Tibial nerve (tissue), 4 donors: ENCODE data around the gene BOLA2B. TPM values are rescaled to one million over a fixed set of nuclear protein-coding genes. Genes with fewer than 3 reads are reported as not detected.

Experiments
- DNase-seq, 2 donors: peaks; one replicate each; pipeline ENCODE4 v3.0.0-alpha.2; 2019; ENCODE audit warnings: low spot score in 2 of 2
- H3K27ac ChIP-seq, 4 donors: fragments of 200-600 bp; sonication (generic) in 3 of 4; one replicate each; pipeline ENCODE4 v1.5.1; 2017 to 2019; ENCODE audit warnings: mild to moderate bottlenecking in 1 of 4
- H3K27me3 ChIP-seq, 2 donors: fragments of 200-600 bp; sonication (generic) in 1 of 2; one replicate each; pipeline versions ENCODE4 v1.5.1 to v1.6.0; 2017 to 2019
- H3K36me3 ChIP-seq, 3 donors: fragments of 200-600 bp; sonication (generic); one replicate each; pipeline ENCODE4 v1.5.1; 2018 to 2019
- H3K4me1 ChIP-seq, 4 donors: fragments of 200-600 bp; sonication (generic) in 3 of 4; one replicate each; pipeline ENCODE4 v1.5.1; 2017 to 2019
- H3K4me3 ChIP-seq, 4 donors: fragments of 200-600 bp; sonication (generic) in 3 of 4; one replicate each; pipeline ENCODE4 v1.5.1; 2017 to 2019; ENCODE audit warnings: mild to moderate bottlenecking in 1 of 4, moderate library complexity in 1 of 4
- H3K9me3 ChIP-seq, 4 donors: fragments of 200-600 bp; sonication (generic) in 3 of 4; one replicate each; pipeline ENCODE4 v1.5.1; 2017 to 2019
- CTCF ChIP-seq, 5 experiments: fragments of 200-600 bp in 3 of 5; fragments of 450-650 bp in 2 of 5; sonication (generic) in 3 of 5; IDR thresholded peaks; one replicate each; pipeline ENCODE4 v1.5.1; 2016 to 2019; ENCODE audit warnings: antibody characterized with exemption in 5 of 5, mild to moderate bottlenecking in 3 of 5, moderate library complexity in 2 of 5
- EP300 ChIP-seq, 2 donors: sonication (generic); formaldehyde crosslinking; IDR thresholded peaks; one replicate each; pipeline ENCODE4 v1.6.1; 2017; ENCODE audit warnings: antibody characterized with exemption in 2 of 2, mild to moderate bottlenecking in 1 of 2
- POLR2A ChIP-seq, 2 donors: fragments of 450-650 bp; IDR thresholded peaks; one replicate each; pipeline ENCODE4 v1.6.1; 2017; ENCODE audit warnings: antibody characterized with exemption in 2 of 2, mild to moderate bottlenecking in 2 of 2, moderate library complexity in 2 of 2
- WGBS, 2 donors: methylation state at CpG; one replicate each; pipeline ENCODE4 v1.1.5; 2018; 5-methylcytosine and 5-hydroxymethylcytosine counted together
- total RNA-seq, 4 donors: library from RNA; depleted of rRNA; stranded (reverse); fragments of >200 nt; gene quantifications; one replicate each; pipeline ENCODE4 v1.1.0, GENCODE V29; 2016

BOLA2B gene
- total RNA-seq, 4 donors from 2014 or later = 218 to 491 (median 322) TPM

- Histone ChIP-seq H3K4me3 (no peak overlapping the region), H3K9me3 (peaks cover 0 to 14% (median 2%) of the 10 kb centered on the region in 4 donors), H3K36me3 (no peaks in the 10 kb centered on the region), H3K27ac (no peak overlapping the region), H3K4me1 (no peaks in the 10 kb centered on the region), H3K27me3 (no peaks in the 10 kb centered on the region)
- no peak for TF ChIP-seq EP300 (IDR thresholded peaks at IDR 0.05)
- DNase-seq = no peak
- WGBS, 2 donors = 90 to 92% methylated on average over 7 of the region's 7 CpGs
Observed at GRCh38 chr16:30151091-30151490, 42.4 kb downstream of the BOLA2B start.

DNA sequence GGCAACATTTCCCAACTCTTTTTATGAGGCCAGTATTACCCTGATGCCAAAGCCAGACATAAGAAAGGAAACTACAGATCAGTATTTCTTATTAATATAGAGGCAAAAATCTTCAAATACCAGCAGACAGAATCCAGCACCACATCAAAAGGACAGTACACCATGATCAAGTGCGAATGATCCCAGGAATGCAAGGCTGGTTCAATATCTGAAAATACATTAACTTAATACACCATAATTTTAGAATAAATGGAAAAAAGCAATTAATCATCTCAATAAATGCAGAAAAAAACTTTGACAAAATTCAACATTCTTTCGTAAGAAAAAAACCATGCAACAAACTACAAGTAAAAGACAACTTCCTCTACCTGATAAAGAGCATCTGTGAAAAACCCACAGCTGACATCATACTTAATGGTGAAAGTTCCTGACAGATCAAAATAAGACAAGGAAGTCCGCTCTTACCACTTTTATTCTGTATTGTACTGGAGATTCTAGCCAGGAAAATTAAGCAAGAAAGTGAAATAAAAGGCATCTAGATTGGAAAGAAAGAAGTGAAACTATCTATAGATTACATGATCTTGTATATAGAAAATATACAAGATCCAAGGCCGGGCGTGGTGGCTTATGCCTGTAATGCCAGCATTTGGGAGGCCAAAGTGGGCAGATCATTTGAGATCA is 44.1 kb downstream of the BOLA2B start:
- WGBS, 2 donors = 77 to 81% methylated on average over 5 of the region's 5 CpGs
- no peak for DNase-seq

GRCh38 chr16:30147843-30148510 is 45.5 kb downstream of the BOLA2B start:
- Histone ChIP-seq H3K4me1 (no peaks in the 10 kb centered on the region), H3K27me3 (no peaks in the 10 kb centered on the region), H3K4me3 (no peak overlapping the region), H3K27ac (no peak overlapping the region), H3K36me3 (no peaks in the 10 kb centered on the region), H3K9me3 (peaks cover 0 to 14% (median 2%) of the 10 kb centered on the region in 4 donors)
- WGBS, 2 donors = 90 to 94% methylated on average over 3 of the region's 3 CpGs
- no peak for DNase-seq
- TF ChIP-seq EP300 (IDR thresholded peaks at IDR 0.05) = no peak
- TF ChIP-seq CTCF (IDR thresholded peaks at IDR 0.05) = no peak
- no peak for TF ChIP-seq POLR2A (IDR thresholded peaks at IDR 0.05)

More for the DNA sequence above, 44.1 kb downstream of the BOLA2B start:
- Histone ChIP-seq H3K27me3 (no peaks in the 10 kb centered on the region), H3K27ac (no peak overlapping the region), H3K9me3 (peaks cover 0 to 14% (median 2%) of the 10 kb centered on the region in 4 donors), H3K4me1 (no peaks in the 10 kb centered on the region), H3K36me3 (no peaks in the 10 kb centered on the region), H3K4me3 (no peak overlapping the region)
- TF ChIP-seq POLR2A (IDR thresholded peaks at IDR 0.05) = no peak
- no peak for TF ChIP-seq CTCF (IDR thresholded peaks at IDR 0.05)
- TF ChIP-seq EP300 (IDR thresholded peaks at IDR 0.05) = no peak

GRCh38 chr16:30145657-30146056 is 47.8 kb downstream of the BOLA2B start:
- Histone ChIP-seq H3K27me3 (no peaks in the 10 kb centered on the region), H3K4me3 (no peak overlapping the region), H3K9me3 (peaks cover 0 to 14% (median 2%) of the 10 kb centered on the region in 4 donors), H3K27ac (no peak overlapping the region), H3K4me1 (no peaks in the 10 kb centered on the region), H3K36me3 (no peaks in the 10 kb centered on the region)
- TF ChIP-seq CTCF (IDR thresholded peaks at IDR 0.05) (no peak), POLR2A (IDR thresholded peaks at IDR 0.05) (no peak), EP300 (IDR thresholded peaks at IDR 0.05) (no peak)
- DNase-seq = no peak
- WGBS, 2 donors = 63 to 89% methylated on average over 1 of the region's 1 CpG

- Histone ChIP-seq H3K4me3 (no peak overlapping the region), H3K4me1 (no peaks in the 10 kb centered on the region), H3K36me3 (no peaks in the 10 kb centered on the region), H3K27ac (no peak overlapping the region), H3K27me3 (no peaks in the 10 kb centered on the region), H3K9me3 (peaks cover 0 to 14% (median 2%) of the 10 kb centered on the region in 4 donors)
- DNase-seq = no peak
- WGBS, 2 donors = 39 to 72% methylated on average over 1 of the region's 1 CpG
- TF ChIP-seq CTCF (IDR thresholded peaks at IDR 0.05) (no peak), EP300 (IDR thresholded peaks at IDR 0.05) (no peak), POLR2A (IDR thresholded peaks at IDR 0.05) (no peak)
Observed at GRCh38 chr16:30144917-30145316, 48.5 kb downstream of the BOLA2B start.
